ENCODE data around the gene NATD1.
"Not testable (repeated sequence)": the region's sequence is repeated elsewhere in the genome, so short reads cannot be mapped to it uniquely, and the experiment has no call there.

Gene NATD1

DNA sequence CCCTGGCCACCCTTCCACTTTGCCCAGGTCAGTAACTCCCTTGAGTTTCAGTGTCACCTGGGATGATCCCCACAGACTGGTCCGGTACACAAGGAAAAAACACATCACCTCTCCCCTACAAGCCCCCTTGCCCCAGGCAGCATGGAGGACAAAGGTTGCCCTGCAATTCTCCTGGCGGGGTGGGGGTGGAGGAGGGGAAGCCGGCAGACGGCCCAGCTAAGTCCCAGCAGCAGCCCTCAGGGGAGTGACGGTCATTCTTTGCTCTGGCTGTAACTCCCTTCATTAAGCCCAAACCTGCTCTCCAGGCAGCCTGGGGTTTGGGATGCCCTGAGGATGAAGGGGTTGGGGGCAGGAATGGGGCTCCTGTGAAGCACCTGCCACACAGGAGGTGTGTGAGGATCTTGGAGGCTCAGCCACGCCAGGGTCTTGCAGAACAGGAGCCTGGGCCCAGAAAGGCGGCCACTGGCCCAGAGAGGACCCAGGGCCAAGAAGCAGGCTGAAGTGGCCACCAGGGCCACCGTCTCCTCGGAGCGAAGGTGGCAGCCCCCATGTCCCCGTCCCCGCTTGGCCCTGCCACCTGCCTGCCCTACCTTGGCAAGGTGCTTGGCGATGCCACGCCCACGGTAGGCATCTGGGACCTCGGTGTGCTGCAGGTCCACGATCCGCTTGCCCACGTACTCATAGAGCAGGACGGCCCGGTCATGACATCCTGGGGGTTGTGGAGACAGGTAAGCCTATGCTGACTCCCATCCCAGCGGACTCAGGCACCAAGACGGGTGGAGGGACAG lies 9.5 kb downstream of the NATD1 start:
- DNase-seq: no peak

DNA sequence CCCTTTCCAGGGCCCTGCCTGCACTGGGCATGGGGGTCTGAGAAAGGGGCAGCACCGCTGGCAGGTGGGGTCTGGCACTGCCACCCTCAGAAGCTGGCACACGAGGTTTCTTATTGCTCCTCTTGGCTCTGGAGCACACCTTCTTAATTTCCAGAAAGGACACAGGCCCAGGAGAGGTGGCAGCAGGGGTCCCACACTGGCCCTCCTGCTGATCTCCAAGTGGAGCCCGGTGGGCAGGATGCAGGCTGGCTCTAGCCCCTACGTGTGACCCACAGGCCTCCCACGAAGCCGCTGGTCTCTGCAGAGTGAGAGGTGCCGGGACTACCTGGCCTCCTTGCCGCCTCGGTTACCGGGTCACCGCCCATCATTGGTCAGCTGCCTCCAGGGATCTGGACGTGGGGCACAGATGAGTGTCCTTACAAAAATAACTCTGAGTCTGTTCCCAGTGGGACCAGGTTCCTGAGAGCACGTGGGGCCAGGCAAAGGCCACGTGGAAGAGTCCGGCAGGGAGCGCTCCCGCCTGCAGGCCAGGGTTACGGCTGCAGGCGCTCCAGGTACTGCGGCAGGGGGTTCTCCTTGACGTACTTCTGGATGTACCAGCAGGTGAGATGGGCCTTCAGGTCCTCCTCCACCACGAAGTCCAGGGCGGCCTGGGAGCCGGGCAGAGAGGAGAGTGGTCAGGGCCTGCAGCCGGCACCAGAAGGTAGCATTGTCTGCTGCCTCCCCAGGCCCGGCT lies 10.3 kb downstream of the NATD1 start:
- no peak for DNase-seq

DNA sequence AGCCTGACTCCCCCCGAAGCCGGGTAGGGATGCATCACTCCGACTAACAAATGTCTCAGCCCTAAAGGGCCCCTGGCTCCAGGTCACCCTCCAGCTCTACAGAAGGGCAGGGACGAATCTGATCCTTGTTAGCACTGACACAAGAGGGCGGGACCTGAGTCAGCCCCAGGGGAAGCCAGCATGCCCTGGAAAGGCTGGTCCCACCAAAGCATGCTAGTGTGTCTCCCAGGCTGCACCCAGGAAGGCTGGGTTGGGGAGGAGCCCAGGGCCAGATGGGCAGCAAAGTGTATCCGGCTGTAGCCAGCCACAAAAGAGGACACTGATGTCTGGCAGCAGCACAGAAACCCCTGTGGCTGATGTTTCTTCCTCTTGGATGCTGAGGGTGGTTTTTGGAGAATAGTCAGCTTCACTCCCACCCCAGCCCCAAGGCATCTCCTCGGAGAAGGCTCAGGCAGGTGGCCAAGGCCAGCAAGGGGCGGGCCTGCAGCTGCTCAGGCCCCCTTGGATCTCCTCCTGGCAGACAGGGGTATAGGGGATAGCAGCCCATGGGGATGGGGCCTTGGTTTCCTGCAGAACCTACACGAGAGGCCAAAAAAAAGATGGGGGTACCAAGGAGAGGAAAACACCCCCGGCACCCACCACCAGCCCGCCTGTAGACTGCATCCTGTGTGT lies 11.0 kb downstream of the NATD1 start:
- DNase-seq: no peak

DNA sequence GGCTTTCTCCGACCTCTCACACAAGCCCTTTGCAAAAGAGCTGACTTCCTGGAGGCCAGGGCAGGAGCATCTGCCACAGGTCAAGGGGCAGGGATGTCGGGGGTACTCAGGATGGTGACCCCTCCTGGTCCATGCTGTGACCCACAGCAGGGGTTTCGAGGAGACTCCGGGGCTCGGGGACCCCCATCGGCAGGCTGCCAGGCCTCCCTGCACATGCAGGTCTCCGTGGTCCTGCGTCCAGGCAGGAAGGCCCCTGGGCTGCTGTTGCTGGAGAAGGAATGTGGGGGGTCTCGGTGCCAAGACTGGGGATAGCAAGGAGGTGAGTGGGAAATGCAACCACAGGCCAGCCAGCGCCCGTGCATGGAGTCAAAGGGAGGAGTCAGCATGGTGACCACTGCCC lies 11.6 kb downstream of the NATD1 start:
- no peak for DNase-seq

DNA sequence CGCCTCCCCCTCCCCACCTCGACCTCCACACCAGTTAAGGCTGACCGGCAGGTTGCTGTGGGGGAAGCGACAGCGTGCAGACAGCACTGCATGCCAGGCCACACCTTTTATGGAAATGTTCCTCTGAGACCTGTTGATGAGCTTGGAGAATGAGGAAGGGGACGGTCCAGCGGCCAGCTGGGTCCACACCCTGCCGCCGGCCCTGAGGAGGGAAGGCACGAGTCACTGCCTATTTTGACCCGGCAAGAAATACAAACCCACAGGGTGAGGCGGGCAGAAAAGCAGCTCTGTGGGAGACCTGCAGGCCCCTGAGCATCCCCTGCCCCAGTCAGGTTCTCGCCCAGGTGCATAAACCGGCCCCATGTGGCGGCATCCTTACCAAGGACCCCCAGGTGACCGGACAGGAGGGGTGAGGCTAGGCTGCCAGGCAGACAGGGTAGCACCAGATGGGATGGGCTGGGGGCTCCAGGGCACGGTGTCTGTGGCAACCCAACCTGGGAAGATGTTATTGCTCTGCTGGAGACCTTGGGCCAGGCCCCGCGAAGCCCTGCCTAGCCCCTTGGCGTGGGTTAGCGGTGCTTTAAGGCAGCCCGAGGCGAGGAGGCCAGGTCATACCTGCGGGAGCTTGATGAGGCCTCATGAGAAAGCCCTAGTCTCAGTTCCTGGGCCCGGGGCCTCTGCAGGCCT lies 12.7 kb downstream of the NATD1 start:
- DNase-seq: no peak

DNA sequence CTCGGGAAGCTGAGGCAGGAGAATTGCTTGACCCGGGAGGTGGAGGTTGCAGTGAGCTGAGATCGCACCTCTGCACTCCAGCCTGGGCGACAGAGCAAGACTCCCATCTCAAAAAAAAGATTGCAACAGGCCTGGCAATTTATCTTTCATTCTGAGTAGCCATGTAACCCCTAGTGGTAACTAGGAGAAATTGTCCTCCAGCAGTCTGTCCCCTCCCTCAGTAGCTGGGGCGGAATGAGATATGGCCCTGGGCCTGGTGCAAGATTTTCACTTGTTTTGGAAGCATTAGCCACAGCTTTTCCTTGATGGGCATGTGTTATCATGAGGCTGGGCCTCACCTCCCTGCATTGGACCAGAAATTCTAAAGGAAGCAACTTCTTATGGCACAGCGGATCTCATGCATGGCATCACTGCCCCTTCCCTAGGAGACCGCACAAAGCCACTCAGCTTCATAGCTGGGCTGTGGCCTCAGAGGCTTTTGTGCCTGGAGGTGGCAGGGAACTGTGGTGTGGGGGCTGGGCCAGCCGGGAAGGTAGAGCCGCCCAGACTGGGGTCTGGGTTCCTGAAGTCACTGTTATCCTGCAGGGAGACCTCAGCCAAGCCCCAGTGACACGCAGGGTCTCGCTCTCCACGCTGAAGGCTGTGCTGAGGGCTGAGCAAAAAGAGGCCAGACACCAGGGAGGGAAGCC lies 13.4 kb downstream of the NATD1 start:
- no peak for DNase-seq

DNA sequence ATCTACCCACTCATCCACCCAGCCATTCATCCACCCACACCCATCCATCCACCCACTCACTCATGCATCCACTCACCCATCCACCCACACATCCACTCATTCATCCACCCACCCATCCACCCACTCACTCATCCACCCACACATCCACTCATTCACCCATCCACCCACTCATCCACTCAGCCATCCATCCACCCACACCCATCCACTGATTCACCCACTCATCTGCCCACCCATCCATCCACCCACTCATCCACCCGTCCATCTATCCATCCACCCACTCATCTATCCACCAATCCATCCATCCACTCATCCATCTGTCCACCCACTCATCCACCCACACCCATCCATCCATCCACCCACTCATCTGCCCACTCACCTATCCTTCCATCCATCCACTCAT lies 17.3 kb downstream of the NATD1 start:
- DNase-seq: no peak

DNA sequence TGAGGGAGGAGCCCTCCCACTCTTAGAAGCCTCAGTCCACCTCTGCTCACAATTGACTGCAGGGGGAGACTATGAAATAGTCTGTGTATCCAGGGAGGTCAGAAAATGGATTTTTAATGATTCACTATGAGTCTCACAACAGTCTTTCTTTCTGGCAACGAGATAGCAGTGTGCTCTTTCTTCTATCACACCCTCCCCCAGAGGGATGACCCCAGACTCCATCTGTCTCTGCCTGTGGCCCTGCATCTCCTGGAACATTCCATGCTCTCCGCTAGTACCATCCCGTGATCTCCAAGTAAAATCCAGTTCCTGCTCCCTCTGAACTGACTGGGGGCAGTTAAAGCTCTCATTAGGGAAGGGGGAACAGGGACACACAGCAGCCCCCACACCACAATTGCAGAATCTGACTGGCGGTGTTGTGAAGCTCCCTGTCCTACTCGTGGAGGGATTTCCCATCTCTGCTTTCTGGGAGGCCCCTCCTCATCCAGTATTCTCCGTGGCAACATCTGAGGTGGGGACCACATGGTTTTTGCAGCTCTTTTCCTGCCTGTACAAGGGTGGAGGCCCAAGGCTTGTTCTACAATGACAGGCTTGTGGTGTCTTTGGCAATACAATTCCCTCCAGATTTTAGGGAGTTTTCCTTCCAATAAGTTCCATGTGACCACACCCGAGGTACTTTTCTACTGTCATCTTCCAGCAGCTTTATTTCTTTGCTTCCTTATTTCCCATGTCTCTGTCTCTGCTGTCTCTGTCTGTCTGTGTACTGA lies 19.4 kb downstream of the NATD1 start:
- DNase-seq: no peak

DNA sequence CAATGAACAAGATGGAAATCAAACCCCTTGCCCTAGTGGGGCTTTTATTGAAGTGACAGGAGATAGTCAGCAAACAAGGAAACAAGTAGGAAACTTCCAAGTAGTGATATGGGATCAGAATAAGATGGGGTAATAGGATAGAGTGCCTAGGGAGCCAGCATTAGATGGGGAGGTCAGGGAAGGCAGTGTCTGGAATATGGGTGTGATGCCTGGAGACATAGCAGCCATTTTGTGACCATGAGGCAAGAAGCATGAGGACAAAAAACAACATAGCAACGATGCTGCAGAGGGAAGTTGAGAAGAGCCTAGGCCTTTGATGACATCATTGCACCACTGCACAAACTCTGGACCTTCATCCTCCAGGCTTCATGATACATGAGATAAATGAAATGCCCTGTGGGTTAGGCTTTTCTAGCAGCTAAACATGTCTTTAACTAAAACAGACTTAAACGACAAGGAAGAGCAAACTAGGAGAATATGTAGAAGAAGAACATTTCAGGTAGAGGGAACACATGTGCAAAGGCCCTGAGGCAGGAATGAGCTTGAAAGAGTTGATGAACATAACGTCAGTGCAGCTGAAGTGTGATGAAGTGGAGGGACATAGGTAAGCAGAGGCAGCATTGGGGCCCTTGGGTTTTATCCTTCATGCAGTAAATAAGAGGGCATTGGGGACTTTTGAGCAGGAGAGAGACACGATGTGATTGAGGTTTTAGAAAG lies 21.0 kb downstream of the NATD1 start:
- no peak for DNase-seq

DNA sequence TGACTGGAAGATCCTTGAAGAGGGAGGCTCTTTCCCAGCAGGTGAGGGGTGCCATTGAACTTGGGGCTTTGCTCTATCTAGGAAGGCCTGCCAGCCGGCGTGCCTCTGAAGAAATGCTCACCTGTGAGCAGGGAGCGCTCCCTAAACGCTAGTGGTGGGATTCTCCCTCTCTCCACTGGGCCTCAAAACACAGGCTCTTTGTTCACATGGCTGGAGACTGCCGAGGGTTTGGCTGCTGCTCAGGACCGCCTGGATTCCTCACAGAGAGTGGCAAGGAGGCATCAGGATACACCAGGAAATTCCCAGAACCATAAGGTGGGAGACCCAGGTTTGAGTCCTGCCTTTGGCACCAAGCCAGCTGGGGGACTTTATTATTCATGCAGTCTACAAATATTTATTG lies 21.7 kb downstream of the NATD1 start:
- DNase-seq: no peak

DNA sequence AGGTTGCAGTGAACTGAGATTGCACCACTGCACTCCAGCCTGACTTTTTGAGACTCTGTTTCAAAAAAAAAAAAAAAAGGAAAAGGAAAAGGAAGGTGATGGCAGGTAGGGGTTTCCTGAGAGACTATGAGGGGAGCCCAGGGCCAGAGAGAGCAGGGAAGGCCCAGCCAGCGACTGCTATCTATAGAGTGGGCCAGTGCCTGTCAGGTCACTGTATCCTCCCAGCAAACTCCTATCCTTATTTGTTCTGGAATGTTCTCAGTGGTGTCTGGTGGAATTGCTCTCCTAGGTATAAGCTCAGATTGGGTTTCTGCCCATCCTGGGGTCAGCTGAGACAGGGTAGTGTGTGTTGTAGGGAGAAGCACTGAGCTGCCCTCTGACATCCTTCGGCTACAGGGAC lies 24.4 kb downstream of the NATD1 start:
- no peak for DNase-seq

DNA sequence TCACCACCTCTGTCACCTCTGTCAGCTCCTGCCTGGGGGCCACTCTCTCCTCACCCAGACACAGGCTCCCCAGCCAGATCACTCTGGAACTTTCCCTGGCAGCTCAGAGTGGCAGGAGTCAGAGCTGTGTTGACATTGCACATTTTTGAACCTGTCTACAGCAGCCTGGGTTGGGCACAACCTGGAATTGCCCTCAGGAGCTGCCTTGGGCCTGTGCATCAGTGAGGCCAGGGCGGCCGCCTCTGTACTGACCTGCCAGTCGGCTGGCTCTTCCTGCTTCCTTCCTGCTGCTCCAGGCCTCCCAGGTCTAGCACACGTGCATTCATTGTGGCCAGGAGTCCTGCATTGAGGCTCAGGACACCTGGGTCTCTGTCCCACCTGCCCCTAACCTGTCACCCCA lies 25.1 kb downstream of the NATD1 start:
- no peak for DNase-seq

DNA sequence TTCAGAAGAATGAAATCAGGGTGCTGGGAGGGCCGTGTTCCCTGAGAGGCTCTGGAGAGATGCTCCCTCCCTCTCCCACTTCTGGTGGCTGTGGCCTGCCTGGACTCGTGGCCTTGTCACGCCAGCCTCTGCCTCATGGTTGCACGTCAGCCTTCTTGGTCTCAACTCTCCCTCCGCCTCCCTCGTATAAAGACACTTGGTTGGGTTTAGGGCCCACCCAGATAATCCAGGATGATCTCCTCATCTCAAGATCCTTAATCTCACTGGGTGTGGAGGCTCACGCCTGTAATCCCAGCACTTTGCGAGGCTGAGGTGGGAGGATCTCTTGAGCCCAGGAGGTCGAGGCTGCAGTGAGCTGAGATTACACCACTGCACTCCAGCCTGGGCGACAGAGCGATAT lies 25.9 kb downstream of the NATD1 start:
- not testable (repeated sequence) for DNase-seq

DNA sequence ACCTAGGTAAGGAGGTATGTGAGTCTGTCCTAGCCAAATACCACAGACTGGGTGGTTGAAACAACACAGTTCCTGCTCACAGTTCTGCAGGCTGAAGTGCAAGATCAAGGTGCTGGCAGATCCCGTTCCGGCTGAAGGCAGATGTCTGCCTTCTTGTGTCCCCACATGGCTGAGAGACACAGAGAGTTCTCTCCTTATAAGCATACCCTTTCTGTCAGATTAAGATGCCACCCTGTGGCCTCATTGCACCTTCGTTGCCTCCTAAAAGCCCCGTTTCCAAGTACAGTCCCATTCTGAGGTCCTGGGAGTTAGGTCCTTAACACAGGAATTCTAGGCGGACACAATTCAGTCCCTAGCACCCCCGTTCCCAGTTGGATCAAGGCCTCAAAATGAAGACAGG lies 30.1 kb downstream of the NATD1 start:
- no peak for DNase-seq

DNA sequence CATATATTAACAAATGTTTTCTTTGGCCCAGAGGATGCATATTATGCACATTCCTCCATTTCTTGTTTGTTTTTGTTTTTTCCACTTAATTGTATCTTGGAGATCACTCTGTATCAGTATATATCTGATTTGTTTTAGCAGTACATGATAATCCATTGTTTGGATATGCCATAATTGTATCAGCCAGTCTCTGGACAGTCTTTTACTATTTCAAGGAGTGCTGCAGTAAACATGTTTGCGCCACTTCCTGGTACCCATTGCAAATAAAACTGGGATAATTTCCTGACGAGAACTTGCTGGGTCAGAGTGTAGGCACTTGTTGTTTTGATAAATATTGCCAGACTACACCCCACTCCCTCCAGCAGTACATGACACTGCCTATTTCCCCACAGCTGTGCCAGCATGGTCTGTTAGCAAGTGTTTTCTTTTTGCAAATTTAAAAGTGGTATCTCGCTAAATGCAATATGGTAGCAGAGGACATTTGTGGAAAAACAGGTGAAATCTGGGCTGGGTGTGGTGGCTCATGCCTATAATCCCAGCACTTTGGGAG lies 34.3 kb downstream of the NATD1 start:
- no peak for DNase-seq

DNA sequence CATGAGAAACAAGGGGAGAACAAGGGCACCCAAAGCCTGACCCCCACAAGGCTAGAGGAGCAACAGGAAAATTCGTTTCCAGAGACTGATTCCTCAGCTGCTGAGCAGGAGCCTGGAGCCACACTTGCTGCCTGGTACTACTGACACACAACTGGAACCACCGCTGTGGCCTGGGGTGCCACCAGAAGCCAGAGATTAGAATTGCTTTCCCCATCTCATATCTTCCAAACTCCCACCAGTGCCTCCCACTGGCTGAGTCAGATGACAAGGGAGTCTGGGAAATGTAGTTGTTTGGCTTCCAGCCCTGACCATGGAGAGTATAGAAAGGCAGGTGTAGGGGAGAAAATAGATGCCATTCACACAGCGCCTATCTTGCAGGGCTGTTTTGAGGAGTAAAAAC lies 35.1 kb downstream of the NATD1 start:
- no peak for DNase-seq

DNA sequence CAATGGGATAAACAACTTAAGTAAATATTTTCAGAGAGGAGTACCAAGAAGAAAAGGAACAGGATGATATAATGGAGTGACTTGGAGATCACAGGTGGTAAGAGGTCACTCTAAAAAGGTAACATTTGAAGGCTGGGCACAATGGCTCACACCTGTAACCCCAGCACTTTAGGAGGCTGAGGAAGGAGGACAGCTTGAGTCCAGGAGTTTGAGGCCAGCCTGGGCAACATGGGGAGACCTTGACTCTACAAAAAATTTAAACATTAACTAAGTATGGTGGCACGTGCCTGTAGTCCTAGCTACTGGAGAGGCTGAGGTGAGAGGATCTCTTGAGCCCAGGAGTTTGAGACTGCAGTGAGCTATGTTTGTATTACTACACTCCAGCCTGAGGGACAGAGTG lies 35.9 kb downstream of the NATD1 start:
- DNase-seq: no peak

DNA sequence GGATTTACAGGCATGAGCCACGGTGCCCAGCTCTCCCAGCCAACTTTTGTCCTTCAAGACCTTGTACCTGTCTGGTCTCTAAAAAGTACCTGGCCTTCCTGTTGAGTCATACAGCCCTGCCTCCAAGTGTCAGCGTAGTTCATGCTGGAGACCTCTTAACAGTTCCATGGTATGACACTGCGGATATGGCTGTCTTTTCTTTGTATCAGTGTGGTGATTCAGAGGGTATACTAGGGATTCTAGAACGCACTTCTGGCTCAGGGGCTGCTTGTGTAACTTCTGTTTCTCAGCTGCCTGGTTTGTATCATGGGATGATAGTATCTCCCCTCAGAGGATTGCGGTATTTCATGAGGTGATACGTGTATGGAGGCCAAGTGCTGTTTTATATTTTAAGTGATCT lies 37.3 kb downstream of the NATD1 start:
- no peak for DNase-seq

DNA sequence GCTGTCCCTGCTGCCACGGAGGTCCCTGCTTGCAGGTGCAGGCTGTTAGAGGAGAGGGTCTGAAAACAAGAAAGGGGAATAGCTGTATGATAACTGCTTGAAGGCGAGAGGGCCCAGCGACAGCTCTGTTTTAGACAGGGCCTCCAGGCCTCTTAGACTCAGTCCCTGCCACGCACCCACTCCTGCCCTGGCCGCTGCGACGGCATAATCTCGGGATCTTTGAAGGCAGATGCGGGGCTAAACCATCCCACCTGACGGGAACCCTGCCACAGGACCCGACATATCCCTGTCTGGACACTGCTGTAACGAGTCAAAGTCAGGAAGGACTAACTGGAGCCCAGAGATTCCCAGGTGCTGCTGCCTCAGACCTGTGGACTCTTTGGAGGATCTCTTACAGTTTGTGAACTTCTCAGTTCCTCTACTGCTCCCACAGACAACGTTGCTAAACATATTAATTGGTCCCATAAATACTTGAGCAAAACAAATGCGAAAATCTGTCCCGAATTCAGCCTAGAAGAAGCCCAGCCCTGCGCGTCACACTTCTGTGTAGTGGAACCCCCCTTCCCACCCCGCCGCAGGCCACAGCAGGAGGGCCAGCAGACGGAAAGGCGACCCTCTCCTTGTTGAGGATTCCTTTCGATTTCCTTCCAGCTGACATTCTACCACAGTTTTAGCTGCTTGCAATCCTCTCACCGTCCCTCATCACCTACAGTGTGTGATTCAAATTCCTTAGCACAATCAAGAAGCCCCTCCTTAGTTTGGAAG lies 38.3 kb downstream of the NATD1 start:
- no peak for DNase-seq
